CD1c-positive myeloid dendritic cell (primary cell): ENCODE results near the gene TCF7L2.

ENCODE experiments used
- DNase-seq: peaks from one replicate; pipeline ENCODE4 v3.0.0-alpha.2; 2016; ENCODE audit errors: extremely low spot score

The TCF7L2 gene

GRCh38 chr10:113148071-113148825 is 198.2 kb downstream of the TCF7L2 start:
- no peak for DNase-seq

GRCh38 chr10:113148901-113149300 is 198.9 kb downstream of the TCF7L2 start:
- DNase-seq, result peak; percentile 31

GRCh38 chr10:113149626-113150025 is 199.6 kb downstream of the TCF7L2 start:
- DNase-seq, result no peak

- peak; percentile 62 for DNase-seq
These were observed 201.2 kb downstream of the TCF7L2 start for GRCh38 chr10:113151190-113151666.

GRCh38 chr10:113153493-113154102 is 203.6 kb downstream of the TCF7L2 start:
- peak; percentile 81 for DNase-seq

- no peak for DNase-seq
These were observed 207.4 kb downstream of the TCF7L2 start for GRCh38 chr10:113157441-113157840.

- no peak for DNase-seq
These were observed 208.1 kb downstream of the TCF7L2 start for GRCh38 chr10:113158183-113158582.

- no peak for DNase-seq
These were observed 209.5 kb downstream of the TCF7L2 start for GRCh38 chr10:113159563-113159962.

- DNase-seq, result peak; percentile 6
These were observed 210.6 kb downstream of the TCF7L2 start for GRCh38 chr10:113160641-113161040.

- no peak for DNase-seq
These were observed 211.0 kb downstream of the TCF7L2 start for GRCh38 chr10:113161066-113161465.

- no peak for DNase-seq
These were observed 212.9 kb downstream of the TCF7L2 start for GRCh38 chr10:113162960-113163359.

- no peak for DNase-seq
These were observed 215.6 kb downstream of the TCF7L2 start for GRCh38 chr10:113165673-113166072.

- no peak for DNase-seq
These were observed 217.7 kb downstream of the TCF7L2 start for GRCh38 chr10:113167702-113168101.

- DNase-seq, result no peak
These were observed 218.5 kb downstream of the TCF7L2 start for GRCh38 chr10:113168584-113168983.

GRCh38 chr10:113169111-113169510 is 219.1 kb downstream of the TCF7L2 start:
- DNase-seq, result no peak

- DNase-seq, result no peak
These were observed 219.9 kb downstream of the TCF7L2 start for GRCh38 chr10:113169853-113170460.

GRCh38 chr10:113171662-113172061 is 221.6 kb downstream of the TCF7L2 start:
- no peak for DNase-seq

- DNase-seq, result no peak
These were observed 225.1 kb downstream of the TCF7L2 start for GRCh38 chr10:113175176-113175575.

GRCh38 chr10:113175756-113176651 is 226.0 kb downstream of the TCF7L2 start:
- no peak for DNase-seq

GRCh38 chr10:113176652-113177155 is 226.7 kb downstream of the TCF7L2 start:
- no peak for DNase-seq

GRCh38 chr10:113177156-113177935 is 227.3 kb downstream of the TCF7L2 start:
- DNase-seq, result no peak
